ENCODE measurements around the gene COPE. TPM values are rescaled to one million over a fixed set of nuclear protein-coding genes. Genes with fewer than 3 reads are reported as not detected.

The COPE gene
- total and polyA plus RNA-seq, 2 donors (not counting 1 experiment from before 2014, with no cell fraction given): 154 to 279 TPM

GRCh38 chr19:18915639-18916038, 3.5 kb downstream of the COPE start:
- intact Hi-C loops (cut with micrococcal nuclease): loop anchor here (5.0 kb wide), 2 partner anchors 83 to 1403 kb away; partner anchors contain the start of genes PGLS and UPF1
- H3K4me3 Mint-ChIP-seq: peak overlapping the region; percentile 39
- CTCF ChIA-PET: interaction anchor here (0.6 to 0.8 kb wide), 2 partner anchors 71 to 395 kb away, joined by 3 read pairs; no protein-coding TSS in a partner anchor

GRCh38 chr19:18913466-18913865, 5.7 kb downstream of the COPE start:
- peaks cover 84% of the 10 kb centered on the region for H3K79me2 ChIP-seq (ENCODE audit: control insufficient read depth, insufficient read depth, low read length)
- TF ChIP-seq, protein P1, sequence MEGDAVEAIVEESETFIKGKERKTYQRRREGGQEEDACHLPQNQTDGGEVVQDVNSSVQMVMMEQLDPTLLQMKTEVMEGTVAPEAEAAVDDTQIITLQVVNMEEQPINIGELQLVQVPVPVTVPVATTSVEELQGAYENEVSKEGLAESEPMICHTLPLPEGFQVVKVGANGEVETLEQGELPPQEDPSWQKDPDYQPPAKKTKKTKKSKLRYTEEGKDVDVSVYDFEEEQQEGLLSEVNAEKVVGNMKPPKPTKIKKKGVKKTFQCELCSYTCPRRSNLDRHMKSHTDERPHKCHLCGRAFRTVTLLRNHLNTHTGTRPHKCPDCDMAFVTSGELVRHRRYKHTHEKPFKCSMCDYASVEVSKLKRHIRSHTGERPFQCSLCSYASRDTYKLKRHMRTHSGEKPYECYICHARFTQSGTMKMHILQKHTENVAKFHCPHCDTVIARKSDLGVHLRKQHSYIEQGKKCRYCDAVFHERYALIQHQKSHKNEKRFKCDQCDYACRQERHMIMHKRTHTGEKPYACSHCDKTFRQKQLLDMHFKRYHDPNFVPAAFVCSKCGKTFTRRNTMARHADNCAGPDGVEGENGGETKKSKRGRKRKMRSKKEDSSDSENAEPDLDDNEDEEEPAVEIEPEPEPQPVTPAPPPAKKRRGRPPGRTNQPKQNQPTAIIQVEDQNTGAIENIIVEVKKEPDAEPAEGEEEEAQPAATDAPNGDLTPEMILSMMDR (IDR thresholded peaks at IDR 0.05): no peak
- H3K4me3 Mint-ChIP-seq: no peak overlapping the region

More at GRCh38 chr19:18915639-18916038, 3.5 kb downstream of the COPE start:
- DNase-seq (peak; percentile 57), ATAC-seq (ENCODE audit: low read depth) (no peak)
- H3K4me2 ChIP-seq (replicated peaks; ENCODE audit: low read depth, low read length, poor library complexity, severe bottlenecking): no peak overlapping the region
- Mint-ChIP-seq H3K9me3 (ENCODE audit: insufficient read depth) (no peaks in the 10 kb centered on the region), H3K27ac (peak overlapping the region; percentile 56), H3K4me1 (peaks cover 40% of the 10 kb centered on the region), H3K27me3 (no peaks in the 10 kb centered on the region)
- H3K9me3 ChIP-seq (ENCODE audit: control extremely low read depth in 1 of 3, control insufficient read depth in 2 of 3, insufficient read depth in 1 of 3, low read length in 2 of 3): no peaks in the 10 kb centered on the region
- H3K27me3 ChIP-seq (replicated peaks in 1 of 4; ENCODE audit: control extremely low read depth in 1 of 4, control insufficient read depth in 3 of 4, insufficient read depth in 4 of 4, low read length in 3 of 4): no peaks in the 10 kb centered on the region
- H3K9ac ChIP-seq (ENCODE audit: low read length): no peak overlapping the region
- POLR2A ChIA-PET: no interaction called here
- no peak overlapping the region for H3K4me3 ChIP-seq (ENCODE audit: control extremely low read depth in 1 of 5, extremely low read depth in 1 of 5, insufficient read depth in 1 of 5, low read depth in 2 of 5, low read length in 4 of 5)
- peaks cover 67% of the 10 kb centered on the region for H4K20me1 ChIP-seq (ENCODE audit: control insufficient read depth, insufficient read depth, low read length, poor library complexity, severe bottlenecking)
- no peak overlapping the region for H3K27ac ChIP-seq (ENCODE audit: low read length in 2 of 2)
- no peak overlapping the region for H2AFZ ChIP-seq (ENCODE audit: insufficient read depth, low read depth, low read length, poor library complexity, severe bottlenecking)
- 72% methylated on average over 5 of the region's 5 CpGs for WGBS (ENCODE audit: insufficient coverage)
- peaks cover 86% of the 10 kb centered on the region for H3K79me2 ChIP-seq (ENCODE audit: control insufficient read depth, insufficient read depth, low read length)
- H3K36me3 ChIP-seq (replicated peaks in 1 of 2; ENCODE audit: control extremely low read depth in 1 of 2, control insufficient read depth in 1 of 2, extremely low read depth in 1 of 2, insufficient read depth in 2 of 2, low read length in 1 of 2): peaks cover 0 to 33% of the 10 kb centered on the region in 2 experiments
- peaks cover 17 to 26% of the 10 kb centered on the region in 2 donors for H3K4me1 ChIP-seq (ENCODE audit: control insufficient read depth in 2 of 2, insufficient read depth in 2 of 2, low read length in 2 of 2)
- TF ChIP-seq, protein P1 (IDR thresholded peaks at IDR 0.05): peak; percentile 38
- TF ChIP-seq EZH2 (IDR thresholded peaks at IDR 0.05; ENCODE audit: borderline replicate concordance, insufficient read depth, low read depth, low read length, poor library complexity, severe bottlenecking): no peak

More at GRCh38 chr19:18913466-18913865, 5.7 kb downstream of the COPE start:
- peaks cover 24% of the 10 kb centered on the region for H3K4me1 Mint-ChIP-seq
- ChIA-PET POLR2A (no interaction called here), CTCF (no interaction called here)
- Histone ChIP-seq H4K20me1 (ENCODE audit: control insufficient read depth, insufficient read depth, low read length, poor library complexity, severe bottlenecking) (peaks cover 77% of the 10 kb centered on the region), H2AFZ (ENCODE audit: insufficient read depth, low read depth, low read length, poor library complexity, severe bottlenecking) (no peak overlapping the region), H3K9ac (ENCODE audit: low read length) (no peak overlapping the region), H3K27ac (ENCODE audit: low read length in 2 of 2) (no peak overlapping the region), H3K4me2 (replicated peaks; ENCODE audit: low read depth, low read length, poor library complexity, severe bottlenecking) (no peak overlapping the region), H3K4me3 (ENCODE audit: control extremely low read depth in 1 of 5, extremely low read depth in 1 of 5, insufficient read depth in 1 of 5, low read depth in 2 of 5, low read length in 4 of 5) (no peak overlapping the region), H3K27me3 (replicated peaks in 1 of 4; ENCODE audit: control extremely low read depth in 1 of 4, control insufficient read depth in 3 of 4, insufficient read depth in 4 of 4, low read length in 3 of 4) (no peaks in the 10 kb centered on the region), H3K9me3 (ENCODE audit: control extremely low read depth in 1 of 3, control insufficient read depth in 2 of 3, insufficient read depth in 1 of 3, low read length in 2 of 3) (no peaks in the 10 kb centered on the region), H3K36me3 (replicated peaks in 1 of 2; ENCODE audit: control extremely low read depth in 1 of 2, control insufficient read depth in 1 of 2, extremely low read depth in 1 of 2, insufficient read depth in 2 of 2, low read length in 1 of 2) (peaks cover 0 to 50% of the 10 kb centered on the region in 2 experiments), H3K4me1 (ENCODE audit: control insufficient read depth in 2 of 2, insufficient read depth in 2 of 2, low read length in 2 of 2) (peaks cover 7 to 14% of the 10 kb centered on the region in 2 donors)
- no peaks in the 10 kb centered on the region for H3K27me3 Mint-ChIP-seq
- intact Hi-C loops (cut with micrococcal nuclease): no loop called here
- no peak for DNase-seq
- H3K9me3 Mint-ChIP-seq (ENCODE audit: insufficient read depth): no peaks in the 10 kb centered on the region
- WGBS (ENCODE audit: insufficient coverage): 100% methylated on average over 3 of the region's 5 CpGs
- ATAC-seq (ENCODE audit: low read depth): no peak
- H3K27ac Mint-ChIP-seq: no peak overlapping the region

Measured in B cell (primary cell).